ENCODE results near the gene LRRC75A. TPM values are rescaled to one million over a fixed set of nuclear protein-coding genes. Genes with fewer than 3 reads are reported as not detected.

The LRRC75A gene
- polyA plus RNA-seq, 1 donor from 2014 or later: 0.53 TPM

DNA sequence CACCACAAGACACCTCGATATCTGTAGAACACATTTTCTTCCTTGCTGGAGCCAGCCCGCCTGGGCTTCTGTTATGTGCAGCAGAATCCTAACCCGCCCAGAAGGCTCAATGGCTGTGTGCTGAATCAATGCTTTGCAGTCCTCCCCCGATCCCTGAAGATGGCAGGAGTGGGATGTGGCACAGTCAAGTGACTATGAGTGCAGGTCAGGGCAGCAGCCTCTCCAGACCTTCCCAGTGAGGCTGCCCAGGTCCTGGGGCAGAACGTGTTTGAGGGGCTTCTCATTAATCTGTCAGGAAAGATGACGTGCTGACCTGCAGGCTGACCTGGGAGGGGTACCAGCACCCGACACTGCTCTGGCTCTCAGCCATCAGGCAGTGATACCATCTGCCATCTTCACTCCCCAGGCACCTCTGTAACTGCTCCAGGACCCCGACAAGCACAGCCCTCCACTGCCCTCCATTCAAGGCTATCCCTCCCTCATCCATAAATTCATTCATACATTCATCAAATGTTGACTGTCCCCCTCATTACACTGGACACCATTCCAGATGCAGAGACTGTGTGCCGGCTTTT lies 35.2 kb downstream of the LRRC75A start:
- H3K9ac ChIP-seq (ENCODE audit: low read length): no peak overlapping the region
- H4K20me1 ChIP-seq (ENCODE audit: insufficient read depth): no peaks in the 10 kb centered on the region
- no peak overlapping the region for H3K4me3 ChIP-seq (ENCODE audit: low read length)
- H3K27ac ChIP-seq (ENCODE audit: low read length): no peak overlapping the region
- no peaks in the 10 kb centered on the region for H3K9me2 ChIP-seq (ENCODE audit: insufficient read depth, low read length)
- H3K4me2 ChIP-seq (ENCODE audit: low read length): no peak overlapping the region
- no peak overlapping the region for H2AFZ ChIP-seq (ENCODE audit: low read depth, low read length)
- no peaks in the 10 kb centered on the region for H3F3A ChIP-seq (ENCODE audit: insufficient read depth, low read length, poor library complexity, severe bottlenecking)
- no peaks in the 10 kb centered on the region for H3K79me2 ChIP-seq (replicated peaks; ENCODE audit: insufficient read depth, low read length)
- no peaks in the 10 kb centered on the region for H3K36me3 ChIP-seq (ENCODE audit: insufficient read depth, low read length)
- no peaks in the 10 kb centered on the region for H3K27me3 ChIP-seq (ENCODE audit: insufficient read depth, low read depth, low read length)
- H3K9me3 ChIP-seq (ENCODE audit: low read length): no peaks in the 10 kb centered on the region
- TF ChIP-seq MXI1 (conservative IDR thresholded peaks at IDR 0.05; ENCODE audit: poor library complexity, severe bottlenecking) (no peak), POLR2AphosphoS5 (IDR thresholded peaks at IDR 0.05) (no peak), TAF1 (IDR thresholded peaks at IDR 0.05; ENCODE audit: low read depth) (no peak), EP300 (conservative IDR thresholded peaks at IDR 0.05; ENCODE audit: poor library complexity, severe bottlenecking) (no peak), EZH2 (IDR thresholded peaks at IDR 0.05; ENCODE audit: borderline replicate concordance, insufficient read depth, low read length, poor library complexity, severe bottlenecking) (no peak), RAD21 (conservative IDR thresholded peaks at IDR 0.05) (no peak), SMC3 (conservative IDR thresholded peaks at IDR 0.05; ENCODE audit: poor library complexity) (no peak)
- TF ChIP-seq, protein P1, sequence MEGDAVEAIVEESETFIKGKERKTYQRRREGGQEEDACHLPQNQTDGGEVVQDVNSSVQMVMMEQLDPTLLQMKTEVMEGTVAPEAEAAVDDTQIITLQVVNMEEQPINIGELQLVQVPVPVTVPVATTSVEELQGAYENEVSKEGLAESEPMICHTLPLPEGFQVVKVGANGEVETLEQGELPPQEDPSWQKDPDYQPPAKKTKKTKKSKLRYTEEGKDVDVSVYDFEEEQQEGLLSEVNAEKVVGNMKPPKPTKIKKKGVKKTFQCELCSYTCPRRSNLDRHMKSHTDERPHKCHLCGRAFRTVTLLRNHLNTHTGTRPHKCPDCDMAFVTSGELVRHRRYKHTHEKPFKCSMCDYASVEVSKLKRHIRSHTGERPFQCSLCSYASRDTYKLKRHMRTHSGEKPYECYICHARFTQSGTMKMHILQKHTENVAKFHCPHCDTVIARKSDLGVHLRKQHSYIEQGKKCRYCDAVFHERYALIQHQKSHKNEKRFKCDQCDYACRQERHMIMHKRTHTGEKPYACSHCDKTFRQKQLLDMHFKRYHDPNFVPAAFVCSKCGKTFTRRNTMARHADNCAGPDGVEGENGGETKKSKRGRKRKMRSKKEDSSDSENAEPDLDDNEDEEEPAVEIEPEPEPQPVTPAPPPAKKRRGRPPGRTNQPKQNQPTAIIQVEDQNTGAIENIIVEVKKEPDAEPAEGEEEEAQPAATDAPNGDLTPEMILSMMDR (IDR thresholded peaks at IDR 0.05; ENCODE audit: poor library complexity, severe bottlenecking): no peak
- TF ChIP-seq, protein P2, sequence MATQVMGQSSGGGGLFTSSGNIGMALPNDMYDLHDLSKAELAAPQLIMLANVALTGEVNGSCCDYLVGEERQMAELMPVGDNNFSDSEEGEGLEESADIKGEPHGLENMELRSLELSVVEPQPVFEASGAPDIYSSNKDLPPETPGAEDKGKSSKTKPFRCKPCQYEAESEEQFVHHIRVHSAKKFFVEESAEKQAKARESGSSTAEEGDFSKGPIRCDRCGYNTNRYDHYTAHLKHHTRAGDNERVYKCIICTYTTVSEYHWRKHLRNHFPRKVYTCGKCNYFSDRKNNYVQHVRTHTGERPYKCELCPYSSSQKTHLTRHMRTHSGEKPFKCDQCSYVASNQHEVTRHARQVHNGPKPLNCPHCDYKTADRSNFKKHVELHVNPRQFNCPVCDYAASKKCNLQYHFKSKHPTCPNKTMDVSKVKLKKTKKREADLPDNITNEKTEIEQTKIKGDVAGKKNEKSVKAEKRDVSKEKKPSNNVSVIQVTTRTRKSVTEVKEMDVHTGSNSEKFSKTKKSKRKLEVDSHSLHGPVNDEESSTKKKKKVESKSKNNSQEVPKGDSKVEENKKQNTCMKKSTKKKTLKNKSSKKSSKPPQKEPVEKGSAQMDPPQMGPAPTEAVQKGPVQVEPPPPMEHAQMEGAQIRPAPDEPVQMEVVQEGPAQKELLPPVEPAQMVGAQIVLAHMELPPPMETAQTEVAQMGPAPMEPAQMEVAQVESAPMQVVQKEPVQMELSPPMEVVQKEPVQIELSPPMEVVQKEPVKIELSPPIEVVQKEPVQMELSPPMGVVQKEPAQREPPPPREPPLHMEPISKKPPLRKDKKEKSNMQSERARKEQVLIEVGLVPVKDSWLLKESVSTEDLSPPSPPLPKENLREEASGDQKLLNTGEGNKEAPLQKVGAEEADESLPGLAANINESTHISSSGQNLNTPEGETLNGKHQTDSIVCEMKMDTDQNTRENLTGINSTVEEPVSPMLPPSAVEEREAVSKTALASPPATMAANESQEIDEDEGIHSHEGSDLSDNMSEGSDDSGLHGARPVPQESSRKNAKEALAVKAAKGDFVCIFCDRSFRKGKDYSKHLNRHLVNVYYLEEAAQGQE (IDR thresholded peaks at IDR 0.05; ENCODE audit: borderline replicate concordance): no peak

DNA sequence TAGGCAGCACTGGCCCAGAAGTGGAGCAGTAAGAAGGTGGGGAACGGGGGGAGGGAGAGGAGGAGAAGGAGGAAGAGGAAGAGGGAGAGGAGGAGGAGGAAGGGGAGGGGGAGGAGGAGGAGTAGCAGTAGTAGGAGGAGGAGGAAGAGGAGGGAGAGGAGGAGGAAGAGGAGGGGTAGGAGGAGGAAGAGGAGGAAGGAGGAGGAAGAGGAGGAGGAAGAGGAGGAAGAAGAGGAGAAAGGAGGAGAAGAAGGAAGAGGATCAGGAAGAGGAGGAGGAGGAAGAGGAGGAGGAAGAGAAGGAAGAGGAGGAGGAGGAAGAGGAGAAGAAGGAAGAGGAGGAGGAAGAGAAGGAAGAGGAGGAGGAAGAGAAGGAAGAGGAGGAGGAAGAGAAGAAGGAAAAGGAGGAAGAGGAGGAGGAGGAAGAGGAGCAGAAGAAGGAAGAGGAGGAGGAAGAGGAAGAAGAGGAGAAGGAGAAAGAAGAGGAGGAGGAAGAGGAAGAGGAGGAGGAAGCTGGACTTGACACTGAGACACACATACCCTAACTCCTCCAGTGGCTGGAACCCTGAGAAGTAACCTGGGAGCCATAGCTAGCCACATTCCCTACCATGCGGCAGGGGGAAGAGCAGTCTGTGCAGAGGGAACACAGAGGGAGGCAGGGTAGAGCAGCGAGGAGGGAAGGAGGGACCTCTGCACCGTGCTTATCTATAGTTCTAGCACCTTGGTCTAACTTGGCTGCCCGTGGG lies 35.8 kb downstream of the LRRC75A start:
- TF ChIP-seq POLR2AphosphoS5 (IDR thresholded peaks at IDR 0.05): no peak
- TF ChIP-seq, protein P1 (IDR thresholded peaks at IDR 0.05; ENCODE audit: poor library complexity, severe bottlenecking): no peak
- no peak for TF ChIP-seq SMC3 (conservative IDR thresholded peaks at IDR 0.05; ENCODE audit: poor library complexity)
- TF ChIP-seq TAF1 (IDR thresholded peaks at IDR 0.05; ENCODE audit: low read depth): no peak
- TF ChIP-seq EZH2 (IDR thresholded peaks at IDR 0.05; ENCODE audit: borderline replicate concordance, insufficient read depth, low read length, poor library complexity, severe bottlenecking): no peak
- TF ChIP-seq, protein P2 (IDR thresholded peaks at IDR 0.05; ENCODE audit: borderline replicate concordance): no peak
- no peak for TF ChIP-seq MXI1 (conservative IDR thresholded peaks at IDR 0.05; ENCODE audit: poor library complexity, severe bottlenecking)
- no peak for TF ChIP-seq EP300 (conservative IDR thresholded peaks at IDR 0.05; ENCODE audit: poor library complexity, severe bottlenecking)
- no peak for TF ChIP-seq RAD21 (conservative IDR thresholded peaks at IDR 0.05)
- H3F3A ChIP-seq (ENCODE audit: insufficient read depth, low read length, poor library complexity, severe bottlenecking): no peaks in the 10 kb centered on the region
- H3K9me3 ChIP-seq (ENCODE audit: low read length): no peaks in the 10 kb centered on the region
- H3K27me3 ChIP-seq (ENCODE audit: insufficient read depth, low read depth, low read length): no peaks in the 10 kb centered on the region
- no peaks in the 10 kb centered on the region for H3K9me2 ChIP-seq (ENCODE audit: insufficient read depth, low read length)
- no peak overlapping the region for H3K9ac ChIP-seq (ENCODE audit: low read length)
- no peak overlapping the region for H2AFZ ChIP-seq (ENCODE audit: low read depth, low read length)
- no peaks in the 10 kb centered on the region for H4K20me1 ChIP-seq (ENCODE audit: insufficient read depth)
- no peak overlapping the region for H3K4me3 ChIP-seq (ENCODE audit: low read length)
- H3K79me2 ChIP-seq (replicated peaks; ENCODE audit: insufficient read depth, low read length): no peaks in the 10 kb centered on the region
- H3K27ac ChIP-seq (ENCODE audit: low read length): no peak overlapping the region
- H3K36me3 ChIP-seq (ENCODE audit: insufficient read depth, low read length): no peaks in the 10 kb centered on the region
- H3K4me2 ChIP-seq (ENCODE audit: low read length): no peak overlapping the region
